Measurements from ENCODE around the gene S100A9. TPM values are rescaled to one million over a fixed set of nuclear protein-coding genes. Genes with fewer than 3 reads are reported as not detected.

Gene S100A9
- total RNA-seq, 1 experiment from 2014 or later = 126 TPM

DNA sequence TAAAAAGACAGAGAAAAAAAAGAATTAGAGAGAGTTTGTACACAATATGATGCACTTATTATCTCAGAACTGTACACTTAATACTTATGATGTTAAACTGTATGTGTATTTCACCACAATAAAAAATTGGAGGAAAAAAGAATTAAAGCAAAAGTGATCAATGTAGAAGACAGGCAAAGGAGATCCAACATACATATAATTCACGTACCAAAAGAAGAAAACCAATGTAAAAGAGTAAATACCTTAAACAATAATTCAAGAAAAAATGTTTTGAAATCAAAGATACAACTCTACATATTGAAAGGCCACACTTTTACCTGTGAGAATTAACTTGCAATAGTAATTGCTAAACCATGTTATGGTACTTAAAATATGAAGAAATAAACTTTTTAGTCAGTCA is 35.1 kb upstream of the S100A9 start:
- no peak overlapping the region for H3K4me3 Mint-ChIP-seq (ENCODE audit: unreplicated experiment)
- H3K4me1 Mint-ChIP-seq (ENCODE audit: insufficient read depth, unreplicated experiment) = no peaks in the 10 kb centered on the region
- CTCF ChIA-PET = no interaction called here

GRCh38 chr1:153324912-153325311 is 32.7 kb upstream of the S100A9 start:
- no TSS peak for BruUV-seq (replicated peaks)
- intact Hi-C loops (cut with micrococcal nuclease) = no loop called here
- TF ChIP-seq CTCF (IDR thresholded peaks at IDR 0.05; ENCODE audit: unreplicated experiment) = no peak
- H3K9me3 Mint-ChIP-seq (ENCODE audit: unreplicated experiment) = peaks cover 11% of the 10 kb centered on the region
- H3K36me3 Mint-ChIP-seq (ENCODE audit: insufficient read depth, unreplicated experiment) = no peaks in the 10 kb centered on the region
- H3K27me3 Mint-ChIP-seq (ENCODE audit: insufficient read depth, unreplicated experiment) = peaks cover 39% of the 10 kb centered on the region
- H3K4me3 Mint-ChIP-seq (ENCODE audit: unreplicated experiment) = no peak overlapping the region
- H3K27ac Mint-ChIP-seq (ENCODE audit: low read depth, unreplicated experiment) = no peak overlapping the region
- H3K4me1 Mint-ChIP-seq (ENCODE audit: insufficient read depth, unreplicated experiment) = no peaks in the 10 kb centered on the region
- POLR2A ChIA-PET = interaction anchor here (1.1 to 1.3 kb wide), 2 partner anchors 13 to 32 kb away, joined by 3 to 4 read pairs; no protein-coding TSS in a partner anchor
- no peak for DNase-seq (ENCODE audit: unreplicated experiment)
- CTCF ChIA-PET = interaction anchor here (0.6 to 1.4 kb wide), 5 partner anchors 27 to 671 kb away, joined by 3 to 5 read pairs (median 4); no protein-coding TSS in a partner anchor

More for the DNA sequence above, 35.1 kb upstream of the S100A9 start:
- Mint-ChIP-seq H3K27ac (ENCODE audit: low read depth, unreplicated experiment) (no peak overlapping the region), H3K27me3 (ENCODE audit: insufficient read depth, unreplicated experiment) (peaks cover 35% of the 10 kb centered on the region), H3K36me3 (ENCODE audit: insufficient read depth, unreplicated experiment) (no peaks in the 10 kb centered on the region), H3K9me3 (ENCODE audit: unreplicated experiment) (peaks cover 11% of the 10 kb centered on the region)
- POLR2A ChIA-PET = no interaction called here
- TF ChIP-seq CTCF (IDR thresholded peaks at IDR 0.05; ENCODE audit: unreplicated experiment) = no peak
- BruUV-seq (replicated peaks) = no TSS peak
- DNase-seq (ENCODE audit: unreplicated experiment) = no peak
- intact Hi-C loops (cut with micrococcal nuclease) = no loop called here

DNA sequence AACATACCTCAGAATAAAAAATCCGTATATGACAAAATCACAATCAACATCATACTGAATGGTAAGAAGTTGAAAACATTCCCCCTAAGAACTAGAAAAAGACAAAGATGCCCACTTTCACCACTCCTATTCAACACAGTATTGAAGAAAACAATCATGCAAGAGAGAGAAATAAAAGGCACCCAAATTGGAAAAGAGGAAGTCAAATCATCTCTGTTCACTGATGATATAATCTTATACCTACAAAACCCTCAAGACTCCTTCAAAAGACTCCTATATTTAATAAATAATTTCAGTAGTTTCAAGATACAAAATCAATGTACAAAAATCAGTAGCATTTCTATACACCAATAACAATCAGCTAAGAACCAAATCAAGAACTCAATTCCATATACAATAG is 23.8 kb upstream of the S100A9 start:
- H3K36me3 Mint-ChIP-seq (ENCODE audit: insufficient read depth, unreplicated experiment) = no peaks in the 10 kb centered on the region
- ChIA-PET CTCF (no interaction called here), POLR2A (no interaction called here)
- no peak for DNase-seq (ENCODE audit: unreplicated experiment)
- no peak for TF ChIP-seq CTCF (IDR thresholded peaks at IDR 0.05; ENCODE audit: unreplicated experiment)
- H3K27me3 Mint-ChIP-seq (ENCODE audit: insufficient read depth, unreplicated experiment) = peaks cover 85% of the 10 kb centered on the region
- no peaks in the 10 kb centered on the region for H3K4me1 Mint-ChIP-seq (ENCODE audit: insufficient read depth, unreplicated experiment)
- no peak overlapping the region for H3K27ac Mint-ChIP-seq (ENCODE audit: low read depth, unreplicated experiment)
- BruUV-seq (replicated peaks) = no TSS peak
- H3K9me3 Mint-ChIP-seq (ENCODE audit: unreplicated experiment) = no peaks in the 10 kb centered on the region
- no peak overlapping the region for H3K4me3 Mint-ChIP-seq (ENCODE audit: unreplicated experiment)
- intact Hi-C loops (cut with micrococcal nuclease) = no loop called here

DNA sequence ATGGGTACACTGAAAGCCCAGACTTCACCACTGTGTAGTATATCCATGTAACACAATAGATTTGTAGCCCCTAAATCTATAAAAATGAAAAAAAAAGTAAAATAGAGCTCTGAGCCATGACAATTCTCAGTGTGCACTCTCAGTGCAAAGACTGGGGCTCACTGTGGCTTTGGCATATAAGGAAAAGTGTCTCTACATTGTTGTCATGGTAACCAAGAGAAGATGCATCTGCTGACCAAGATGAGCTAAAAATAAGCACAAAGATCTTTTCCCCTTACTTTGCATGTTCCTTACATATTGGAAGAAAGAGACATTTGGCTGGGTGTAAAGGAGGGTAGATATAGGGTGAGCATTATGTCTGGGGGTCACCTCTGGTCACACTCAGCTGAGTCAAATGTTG is 21.0 kb upstream of the S100A9 start:
- H3K27ac Mint-ChIP-seq (ENCODE audit: low read depth, unreplicated experiment) = no peak overlapping the region
- BruUV-seq (replicated peaks) = no TSS peak
- H3K36me3 Mint-ChIP-seq (ENCODE audit: insufficient read depth, unreplicated experiment) = no peaks in the 10 kb centered on the region
- H3K4me3 Mint-ChIP-seq (ENCODE audit: unreplicated experiment) = no peak overlapping the region
- ChIA-PET CTCF (interaction anchor here (0.5 to 3.1 kb wide), 7 partner anchors 16 to 1605 kb away, joined by 3 to 16 read pairs (median 4); no protein-coding TSS in a partner anchor), POLR2A (no interaction called here)
- peaks cover 76% of the 10 kb centered on the region for H3K27me3 Mint-ChIP-seq (ENCODE audit: insufficient read depth, unreplicated experiment)
- H3K9me3 Mint-ChIP-seq (ENCODE audit: unreplicated experiment) = no peaks in the 10 kb centered on the region
- no peaks in the 10 kb centered on the region for H3K4me1 Mint-ChIP-seq (ENCODE audit: insufficient read depth, unreplicated experiment)
- no peak for TF ChIP-seq CTCF (IDR thresholded peaks at IDR 0.05; ENCODE audit: unreplicated experiment)
- intact Hi-C loops (cut with micrococcal nuclease) = no loop called here
- DNase-seq (ENCODE audit: unreplicated experiment) = no peak

All from MCF 10A (cell line).